Measurements from ENCODE around the gene XPR1.

The XPR1 gene

GRCh38 chr1:180935326-180936109 is 303.7 kb downstream of the XPR1 start:
- no peak for DNase-seq (ENCODE audit: low read depth, low spot score)
- H3K4me3 ChIP-seq (ENCODE audit: low read depth, low read length): no peak overlapping the region
- in situ Hi-C loops (cut with HindIII; ENCODE audit: low sequenced_read_pairs): no loop called here
- TF ChIP-seq CTCF (IDR thresholded peaks at IDR 0.05; ENCODE audit: low read depth, low read length): no peak

- no peak overlapping the region for H3K4me3 ChIP-seq (ENCODE audit: low read depth, low read length)
- no peak for TF ChIP-seq CTCF (IDR thresholded peaks at IDR 0.05; ENCODE audit: low read depth, low read length)
- DNase-seq (ENCODE audit: low read depth, low spot score): no peak
- in situ Hi-C loops (cut with HindIII; ENCODE audit: low sequenced_read_pairs): no loop called here
Observed at GRCh38 chr1:180936110-180937011, 304.5 kb downstream of the XPR1 start.

GRCh38 chr1:180937012-180937372 is 305.2 kb downstream of the XPR1 start:
- in situ Hi-C loops (cut with HindIII; ENCODE audit: low sequenced_read_pairs): no loop called here
- TF ChIP-seq CTCF (IDR thresholded peaks at IDR 0.05; ENCODE audit: low read depth, low read length): no peak

GRCh38 chr1:180937624-180938225 is 305.9 kb downstream of the XPR1 start:
- DNase-seq (ENCODE audit: low read depth, low spot score): no peak
- H3K4me3 ChIP-seq (ENCODE audit: low read depth, low read length): no peak overlapping the region
- in situ Hi-C loops (cut with HindIII; ENCODE audit: low sequenced_read_pairs): no loop called here
- TF ChIP-seq CTCF (IDR thresholded peaks at IDR 0.05; ENCODE audit: low read depth, low read length): no peak

More at GRCh38 chr1:180937012-180937372, 305.2 kb downstream of the XPR1 start:
- no peak overlapping the region for H3K4me3 ChIP-seq (ENCODE audit: low read depth, low read length)
- DNase-seq (ENCODE audit: low read depth, low spot score): no peak

- in situ Hi-C loops (cut with HindIII; ENCODE audit: low sequenced_read_pairs): no loop called here
- no peak for TF ChIP-seq CTCF (IDR thresholded peaks at IDR 0.05; ENCODE audit: low read depth, low read length)
- no peak overlapping the region for H3K4me3 ChIP-seq (ENCODE audit: low read depth, low read length)
- no peak for DNase-seq (ENCODE audit: low read depth, low spot score)
Observed at GRCh38 chr1:180939073-180939710, 307.4 kb downstream of the XPR1 start.

- H3K4me3 ChIP-seq (ENCODE audit: low read depth, low read length): no peak overlapping the region
- TF ChIP-seq CTCF (IDR thresholded peaks at IDR 0.05; ENCODE audit: low read depth, low read length): no peak
- in situ Hi-C loops (cut with HindIII; ENCODE audit: low sequenced_read_pairs): no loop called here
- DNase-seq (ENCODE audit: low read depth, low spot score): no peak
Observed at GRCh38 chr1:180939711-180940103, 307.9 kb downstream of the XPR1 start.
